Activated CD8-positive, alpha-beta memory T cell treated with anti-CD3 and anti-CD28 coated beads, Interleukin-2, amount 50 U/mL, for 24 hours (primary cell): ENCODE results near the gene PDE4D.
"Not testable (repeated sequence)": the region's sequence is repeated elsewhere in the genome, so short reads cannot be mapped to it uniquely, and the experiment has no call there.

ENCODE experiments used
- DNase-seq: peaks from one replicate; pipeline ENCODE4 v3.0.0-alpha.2; 2020; ENCODE audit errors: extremely low read depth

The PDE4D gene

GRCh38 chr5:59005934-59006701 lies 887.4 kb downstream of the PDE4D start:
- no peak for DNase-seq

DNA sequence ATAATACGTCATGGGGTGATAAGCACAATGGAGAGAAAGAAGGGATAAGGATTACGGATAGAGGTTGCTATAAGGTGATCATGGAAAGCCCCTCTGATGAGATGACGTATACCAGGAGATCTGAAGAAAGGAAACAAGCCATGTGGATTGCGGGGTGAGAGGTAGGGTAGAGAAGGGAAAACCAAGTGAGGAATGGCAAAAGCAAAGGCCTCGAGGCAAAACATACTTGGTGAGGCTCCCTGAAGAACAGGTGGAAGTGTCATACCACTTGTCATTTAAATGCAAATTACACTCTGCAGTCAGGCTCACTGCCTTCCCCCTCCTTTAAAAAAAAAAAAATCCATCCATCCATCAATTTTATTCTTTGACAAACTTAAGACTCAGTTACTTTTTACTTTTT lies 889.9 kb downstream of the PDE4D start:
- DNase-seq: no peak

DNA sequence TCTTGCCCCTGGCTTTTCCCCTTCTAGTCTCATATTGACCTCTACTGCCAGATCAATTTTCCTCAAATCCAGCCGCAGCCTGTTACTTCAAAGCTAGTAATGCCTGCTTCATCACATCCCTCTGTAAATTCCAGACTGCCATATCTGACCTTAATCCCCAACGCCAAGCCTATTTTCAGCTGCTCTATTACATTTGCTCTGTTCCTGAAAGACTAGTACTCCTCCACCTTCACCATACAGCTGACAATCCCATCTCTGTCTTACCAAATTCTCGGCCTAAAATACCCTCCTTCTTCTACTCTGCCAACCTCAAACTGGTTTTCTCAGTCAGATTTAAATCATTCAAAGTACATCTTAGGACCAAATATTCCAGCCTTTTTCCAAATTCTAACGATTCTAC lies 890.4 kb downstream of the PDE4D start:
- DNase-seq: no peak

DNA sequence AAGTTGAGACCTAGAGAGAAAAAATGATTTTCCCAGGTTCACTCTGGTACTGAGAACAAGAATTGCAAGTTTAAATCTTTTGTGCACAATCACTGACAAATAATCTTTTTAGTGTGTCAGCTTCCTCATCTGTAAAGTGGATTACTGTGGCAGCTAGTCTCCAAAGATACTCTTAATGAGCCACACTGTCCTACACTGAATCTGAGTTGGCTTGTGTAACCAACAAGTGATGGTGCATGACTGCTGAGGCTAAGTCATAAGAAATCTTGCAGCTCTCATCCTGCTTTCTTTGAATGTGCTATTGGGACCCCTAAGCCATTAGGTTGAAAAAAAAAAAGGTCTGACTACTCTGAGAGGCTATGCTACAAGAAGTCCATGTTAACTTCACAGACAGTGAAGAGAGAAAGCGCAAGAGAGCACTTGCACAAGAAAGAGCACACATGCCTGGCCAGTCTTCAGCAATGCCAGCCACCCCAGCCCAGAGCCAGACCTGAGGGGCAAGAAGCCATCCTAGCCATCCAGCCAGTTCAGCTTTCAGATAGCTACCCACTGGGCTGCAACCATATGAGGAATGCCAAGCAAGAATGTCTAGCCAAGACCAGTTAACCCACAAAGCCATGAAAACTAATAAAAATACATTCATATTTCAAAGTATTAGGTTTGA lies 891.2 kb downstream of the PDE4D start:
- DNase-seq: no peak

- DNase-seq: no peak
Observed at GRCh38 chr5:59001716-59002115, 891.8 kb downstream of the PDE4D start.

DNA sequence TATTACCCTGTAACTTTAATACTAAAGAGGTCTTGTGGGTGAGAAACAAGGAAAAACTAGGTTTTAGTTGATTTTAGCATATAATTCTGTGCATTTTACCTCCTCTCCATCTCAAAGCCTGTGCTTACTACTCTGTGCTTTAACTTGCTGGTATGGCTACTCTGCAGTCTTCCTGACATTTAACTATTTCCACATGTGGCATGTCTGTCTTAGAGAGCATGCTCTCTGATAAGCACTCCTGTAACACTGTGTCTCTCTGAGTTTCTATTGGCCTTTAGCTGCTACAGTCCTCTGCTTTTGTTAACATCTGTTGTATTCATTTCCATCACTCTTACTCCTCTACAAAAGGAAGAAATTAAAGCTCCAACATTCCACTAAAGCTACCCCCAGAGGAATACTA lies 892.4 kb downstream of the PDE4D start:
- no peak for DNase-seq

GRCh38 chr5:59000211-59000610 lies 893.3 kb downstream of the PDE4D start:
- DNase-seq: no peak

GRCh38 chr5:58999804-59000203 lies 893.7 kb downstream of the PDE4D start:
- DNase-seq: no peak

- no peak for DNase-seq
Observed at GRCh38 chr5:58998544-58998943, 895.0 kb downstream of the PDE4D start.

DNA sequence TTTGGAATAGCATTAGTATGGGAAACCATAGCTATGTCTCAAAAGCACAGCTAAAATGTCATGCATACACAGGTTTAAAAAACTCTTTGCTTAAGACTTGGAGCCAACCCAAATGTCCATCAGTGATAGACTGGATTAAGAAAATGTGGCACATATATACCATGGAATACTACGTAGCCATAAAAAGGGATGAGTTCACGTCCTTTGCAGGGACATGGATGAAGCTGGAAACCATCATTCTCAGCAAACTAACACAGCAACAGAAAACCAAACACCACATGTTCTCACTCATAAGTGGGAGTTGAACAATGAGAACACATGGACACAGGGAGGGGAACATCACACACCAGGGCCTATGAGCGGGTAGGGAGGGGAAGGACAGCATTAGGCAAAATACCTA lies 897.7 kb downstream of the PDE4D start:
- not testable (repeated sequence) for DNase-seq

GRCh38 chr5:58993461-58993860 lies 900.1 kb downstream of the PDE4D start:
- DNase-seq: no peak

- DNase-seq: no peak
Observed at GRCh38 chr5:58988938-58989337, 904.6 kb downstream of the PDE4D start.

DNA sequence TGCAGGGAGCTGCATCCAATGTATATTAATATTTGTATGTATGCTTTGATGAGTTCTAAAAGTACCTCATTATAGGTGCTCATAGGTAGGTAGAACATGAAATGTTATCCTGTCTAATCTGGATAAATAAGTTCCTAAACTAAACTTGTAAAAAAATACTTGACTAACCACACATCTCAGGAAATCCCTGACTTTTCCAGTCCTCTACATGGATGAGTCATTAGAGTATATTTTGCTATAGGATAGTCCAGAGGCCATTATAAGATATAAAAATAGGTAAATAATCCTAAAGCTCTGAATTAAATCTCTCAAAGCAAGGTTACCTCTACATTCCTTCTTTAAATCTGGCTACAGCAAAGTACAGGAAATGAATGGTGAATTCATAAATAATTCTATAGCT lies 906.3 kb downstream of the PDE4D start:
- DNase-seq: no peak

DNA sequence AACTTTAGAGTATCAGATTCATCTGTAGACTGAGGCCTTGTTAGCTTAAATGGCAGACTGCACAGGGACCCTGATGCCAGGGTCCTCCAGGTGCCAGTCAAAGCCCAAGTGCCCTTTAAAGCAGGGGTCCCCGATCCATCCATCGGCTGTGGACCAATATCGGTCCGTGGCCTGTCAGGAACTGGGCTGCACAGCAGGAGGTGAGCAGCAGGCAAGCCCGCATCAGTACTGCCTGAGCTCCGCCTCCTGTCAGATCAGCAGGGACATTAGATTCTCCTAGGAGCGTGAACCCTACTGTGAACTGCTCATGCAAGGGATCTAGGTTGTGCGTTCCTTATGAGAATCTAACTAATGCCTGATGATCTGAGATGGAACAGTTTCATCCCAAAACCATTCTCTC lies 907.2 kb downstream of the PDE4D start:
- no peak for DNase-seq

- no peak for DNase-seq
Observed at GRCh38 chr5:58985759-58986158, 907.8 kb downstream of the PDE4D start.

DNA sequence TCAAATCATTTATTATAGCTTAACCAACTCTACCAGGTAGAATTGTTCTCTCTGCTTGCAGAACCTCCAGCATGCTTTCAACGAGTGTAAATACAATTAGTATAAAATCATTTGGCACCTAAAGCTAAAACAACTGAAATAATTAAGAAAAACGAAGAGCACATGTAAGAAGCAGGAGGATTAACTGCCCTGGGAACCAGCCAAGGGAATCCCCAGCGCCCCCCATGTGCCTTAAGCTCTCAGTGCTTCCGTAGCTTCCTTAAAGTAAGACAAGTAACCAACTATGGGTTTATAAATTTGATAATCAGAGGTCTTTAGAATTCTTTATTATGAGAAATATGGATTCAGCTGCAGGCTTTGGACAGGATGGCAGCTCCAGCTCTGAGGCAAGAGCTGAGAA lies 908.2 kb downstream of the PDE4D start:
- DNase-seq: no peak

DNA sequence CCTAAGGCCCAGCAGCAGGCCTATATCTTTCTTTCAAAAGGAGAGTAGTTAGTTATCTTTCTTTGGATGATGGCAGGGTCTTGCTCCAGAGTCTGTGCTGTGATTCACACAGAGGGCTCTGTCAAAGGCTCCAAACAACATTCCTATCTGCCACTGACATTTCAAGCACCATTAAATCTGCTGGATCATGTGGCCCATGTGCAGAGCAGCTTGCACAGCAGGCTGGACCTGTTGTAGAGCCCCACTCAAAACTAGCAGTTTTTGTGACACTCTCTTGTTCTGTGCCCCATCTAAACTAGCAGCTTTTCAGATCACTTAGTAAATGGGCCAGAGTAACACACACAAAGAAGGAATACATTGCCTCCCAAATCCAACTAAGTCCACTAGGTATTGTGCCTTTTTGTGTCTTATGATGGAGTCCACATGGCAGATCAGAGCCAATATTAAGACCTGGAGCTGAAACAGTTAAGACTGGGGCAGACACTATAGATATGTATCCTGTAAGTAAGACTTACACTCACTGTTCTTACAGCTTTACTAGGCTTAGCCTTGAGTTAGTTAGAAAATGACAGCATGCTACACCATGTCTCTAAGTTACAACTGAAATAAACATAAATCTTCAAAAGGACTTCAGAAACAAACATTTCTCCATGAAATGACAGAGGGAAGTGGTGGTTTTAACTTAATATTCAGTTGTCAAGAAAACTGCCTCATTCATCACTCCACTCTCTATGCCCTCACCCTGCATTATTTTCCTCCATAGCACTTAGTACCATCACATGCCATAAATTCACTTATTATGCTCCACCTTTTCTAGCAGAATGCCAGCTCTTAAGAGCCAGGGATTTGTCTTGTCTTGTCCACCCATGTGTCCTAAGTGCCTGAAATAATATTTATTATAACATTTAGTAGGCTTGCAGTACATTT lies 909.7 kb downstream of the PDE4D start:
- no peak for DNase-seq

GRCh38 chr5:58980890-58981289 lies 912.6 kb downstream of the PDE4D start:
- no peak for DNase-seq

- DNase-seq: no peak
Observed at GRCh38 chr5:58979090-58979489, 914.4 kb downstream of the PDE4D start.

GRCh38 chr5:58974601-58975000 lies 918.9 kb downstream of the PDE4D start:
- DNase-seq: no peak

DNA sequence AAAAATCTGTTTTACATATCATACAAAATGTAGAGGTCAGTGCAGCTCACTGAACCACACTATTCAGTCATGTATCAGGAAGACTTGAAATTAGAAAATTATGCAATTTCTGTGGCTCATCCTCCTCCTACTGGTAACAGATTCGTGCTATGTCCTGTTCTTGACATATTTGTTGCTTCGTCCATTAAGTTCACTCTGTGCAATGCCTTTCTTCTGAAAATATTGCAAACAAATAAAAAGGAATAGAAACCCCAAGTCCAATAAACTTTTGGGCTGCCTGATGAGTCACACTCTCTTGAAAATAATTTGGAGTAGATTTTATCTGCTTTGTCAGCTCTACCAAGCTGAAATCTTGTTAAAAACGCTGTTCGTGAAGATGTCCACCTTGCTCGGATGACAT lies 919.4 kb downstream of the PDE4D start:
- DNase-seq: no peak

DNA sequence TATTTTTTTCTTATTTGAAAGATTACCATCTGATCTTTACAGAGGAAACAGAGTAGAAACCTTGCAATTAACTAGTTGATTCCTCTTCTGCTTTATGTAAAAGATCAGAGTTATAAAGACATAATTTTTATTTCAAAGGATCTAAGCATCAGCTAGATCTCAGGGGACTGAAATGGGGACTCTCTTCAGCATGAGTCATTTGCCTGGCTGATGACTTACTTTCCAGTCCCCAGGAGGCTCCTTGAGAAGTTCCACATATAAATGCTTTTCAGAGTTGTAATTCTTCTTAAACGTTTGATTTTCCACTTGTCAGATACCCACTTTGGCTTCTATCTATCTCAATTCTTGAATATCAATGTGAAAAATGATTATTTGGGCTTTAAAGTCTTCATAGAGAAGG lies 921.2 kb downstream of the PDE4D start:
- DNase-seq: no peak

DNA sequence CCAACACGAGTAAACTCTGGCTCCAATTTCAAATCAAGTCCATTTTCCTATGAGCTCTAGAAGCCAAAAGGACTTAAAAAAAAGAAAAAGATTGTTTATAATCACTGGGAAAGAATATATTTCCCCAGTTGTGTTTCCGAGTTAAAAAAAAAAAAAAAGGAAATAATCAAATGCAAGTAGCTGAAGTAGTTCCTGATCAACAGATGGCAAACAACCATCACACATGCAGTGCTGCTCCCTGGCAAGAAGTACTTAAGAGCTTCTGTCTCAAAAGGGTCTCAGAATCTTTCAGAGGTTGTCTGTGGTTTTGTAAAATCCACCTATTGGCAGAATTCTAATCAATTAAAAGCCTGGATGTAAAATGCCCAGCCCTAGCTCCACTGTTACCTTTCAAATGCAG lies 922.8 kb downstream of the PDE4D start:
- no peak for DNase-seq
